Measurements from ENCODE around the gene CACHD1. TPM values are rescaled to one million over a fixed set of nuclear protein-coding genes. Genes with fewer than 3 reads are reported as not detected.

CACHD1 gene
- 10 to 100 TPM in 3 of 4 donors, 1 to 10 TPM in 1; 6.9 to 14.7 (median 11.6) TPM for total RNA-seq

DNA sequence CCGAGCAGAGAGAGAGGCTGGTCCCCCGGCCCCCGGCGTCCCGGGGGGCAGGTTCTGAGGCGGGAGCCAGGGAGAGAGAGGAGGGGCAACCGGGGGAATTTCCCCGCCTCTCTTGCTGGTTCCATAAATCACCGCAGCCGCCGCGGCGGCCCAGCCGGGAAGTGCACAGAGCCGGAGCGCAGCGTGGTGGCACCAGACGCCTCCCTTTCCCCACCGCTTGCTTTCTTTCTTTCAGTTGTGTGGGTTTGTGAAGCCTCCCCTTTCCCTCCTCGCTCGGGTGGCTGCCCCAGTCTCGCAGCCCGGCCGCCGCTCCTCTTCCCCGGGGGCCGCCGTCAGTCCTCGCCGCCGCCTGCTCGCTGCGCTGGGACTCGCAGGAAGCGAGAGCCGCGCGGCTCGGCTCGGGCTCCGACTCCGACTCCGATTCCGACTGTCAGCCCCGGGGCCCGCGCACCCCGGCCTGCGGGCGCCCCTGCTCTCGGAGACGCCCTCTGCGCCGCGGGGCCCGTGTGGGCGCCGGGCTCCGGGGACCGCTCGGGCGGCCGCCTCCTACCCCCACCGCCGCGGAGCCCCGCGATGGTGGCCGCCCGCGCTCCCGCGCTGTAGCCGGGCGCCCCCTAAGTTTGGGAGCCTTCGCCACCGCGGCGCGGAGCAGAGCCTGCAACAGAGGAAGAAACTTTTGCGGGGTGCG lies at the start of gene CACHD1:
TSS of gene CACHD1 (plus strand) at position 153 of the 688 bp plus-strand sequence. CDS start 616 bp downstream, outside the sequence.
- Histone ChIP-seq H3K9me3 (no peaks in the 10 kb centered on the region), H3K36me3 (no peaks in the 10 kb centered on the region), H3K27ac (peak within 1 kb of the TSS; percentile 91), H3K4me3 (peak within 1 kb of the TSS; percentile 90), H3K4me1 (peaks cover 46% of the 10 kb centered on the region), H3K27me3 (no peaks in the 10 kb centered on the region)
- no CpG with 5 or more reads among the region's 82 CpGs for WGBS
- TF ChIP-seq, protein P1, sequence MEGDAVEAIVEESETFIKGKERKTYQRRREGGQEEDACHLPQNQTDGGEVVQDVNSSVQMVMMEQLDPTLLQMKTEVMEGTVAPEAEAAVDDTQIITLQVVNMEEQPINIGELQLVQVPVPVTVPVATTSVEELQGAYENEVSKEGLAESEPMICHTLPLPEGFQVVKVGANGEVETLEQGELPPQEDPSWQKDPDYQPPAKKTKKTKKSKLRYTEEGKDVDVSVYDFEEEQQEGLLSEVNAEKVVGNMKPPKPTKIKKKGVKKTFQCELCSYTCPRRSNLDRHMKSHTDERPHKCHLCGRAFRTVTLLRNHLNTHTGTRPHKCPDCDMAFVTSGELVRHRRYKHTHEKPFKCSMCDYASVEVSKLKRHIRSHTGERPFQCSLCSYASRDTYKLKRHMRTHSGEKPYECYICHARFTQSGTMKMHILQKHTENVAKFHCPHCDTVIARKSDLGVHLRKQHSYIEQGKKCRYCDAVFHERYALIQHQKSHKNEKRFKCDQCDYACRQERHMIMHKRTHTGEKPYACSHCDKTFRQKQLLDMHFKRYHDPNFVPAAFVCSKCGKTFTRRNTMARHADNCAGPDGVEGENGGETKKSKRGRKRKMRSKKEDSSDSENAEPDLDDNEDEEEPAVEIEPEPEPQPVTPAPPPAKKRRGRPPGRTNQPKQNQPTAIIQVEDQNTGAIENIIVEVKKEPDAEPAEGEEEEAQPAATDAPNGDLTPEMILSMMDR (IDR thresholded peaks at IDR 0.05): peak in 1 of 2 donors; percentile 23
- no peak for TF ChIP-seq POLR2AphosphoS5 (IDR thresholded peaks at IDR 0.05)
- DNase-seq (ENCODE audit: low spot score in 2 of 2): peak; percentile 80 to 87

DNA sequence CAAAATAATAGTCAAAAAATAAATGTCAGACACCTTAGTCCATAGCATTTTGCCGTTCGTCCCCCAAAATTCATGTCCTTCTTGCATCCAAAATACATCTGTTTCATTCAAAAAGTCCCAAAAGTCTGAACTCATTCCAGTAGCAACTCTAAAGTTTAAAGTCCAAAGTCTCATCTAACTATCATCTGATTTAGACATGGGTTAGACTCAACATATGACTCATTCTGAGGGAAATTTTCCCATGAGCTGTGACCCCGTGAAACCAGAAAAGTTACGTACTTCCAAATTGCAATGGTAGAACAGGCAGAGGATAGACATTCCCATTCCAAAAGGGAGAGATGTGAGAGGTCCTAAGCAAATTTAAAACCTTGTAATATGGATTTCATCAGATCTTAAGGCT lies 48.6 kb upstream of the CACHD1 start:
- H3K27ac ChIP-seq: no peak overlapping the region

DNA sequence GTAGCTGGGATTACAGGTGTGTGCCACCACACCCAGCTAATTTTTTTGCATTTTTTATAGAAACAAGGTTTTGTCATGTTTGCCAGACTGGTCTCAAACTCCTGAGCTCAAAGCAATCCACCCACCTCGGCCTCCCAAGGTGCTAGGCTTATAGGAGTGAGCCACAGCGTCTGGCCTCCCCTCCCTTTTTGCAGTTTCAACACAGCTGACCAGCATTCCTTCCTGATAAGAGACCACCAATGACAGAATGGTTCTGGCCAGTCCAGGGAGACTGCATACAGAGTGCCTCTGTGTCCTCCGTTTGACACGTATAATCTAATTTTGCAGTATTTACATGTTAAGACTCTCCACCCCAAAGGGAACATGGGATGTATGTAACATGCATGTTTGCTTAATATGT lies 46.4 kb upstream of the CACHD1 start:
- DNase-seq (ENCODE audit: low spot score in 2 of 2): no peak
- Histone ChIP-seq H3K27ac (no peak overlapping the region), H3K9me3 (no peaks in the 10 kb centered on the region), H3K4me1 (no peaks in the 10 kb centered on the region), H3K36me3 (no peaks in the 10 kb centered on the region), H3K4me3 (no peak overlapping the region), H3K27me3 (no peaks in the 10 kb centered on the region)
- TF ChIP-seq POLR2AphosphoS5 (IDR thresholded peaks at IDR 0.05) (no peak), POLR2A (IDR thresholded peaks at IDR 0.05) (no peak), EP300 (IDR thresholded peaks at IDR 0.05) (no peak)
- TF ChIP-seq, protein P1 (IDR thresholded peaks at IDR 0.05): no peak
- 94% methylated on average over 4 of the region's 4 CpGs for WGBS

More for the DNA sequence above, 48.6 kb upstream of the CACHD1 start:
- H3K9me3 ChIP-seq: no peaks in the 10 kb centered on the region
- no peaks in the 10 kb centered on the region for H3K4me1 ChIP-seq
- 85% methylated on average over 4 of the region's 4 CpGs for WGBS
- no peak for DNase-seq (ENCODE audit: low spot score in 2 of 2)
- no peaks in the 10 kb centered on the region for H3K36me3 ChIP-seq
- TF ChIP-seq, protein P1 (IDR thresholded peaks at IDR 0.05): no peak
- TF ChIP-seq POLR2A (IDR thresholded peaks at IDR 0.05): no peak
- TF ChIP-seq POLR2AphosphoS5 (IDR thresholded peaks at IDR 0.05): no peak
- TF ChIP-seq EP300 (IDR thresholded peaks at IDR 0.05): no peak
- no peak overlapping the region for H3K4me3 ChIP-seq
- H3K27me3 ChIP-seq: no peaks in the 10 kb centered on the region

DNA sequence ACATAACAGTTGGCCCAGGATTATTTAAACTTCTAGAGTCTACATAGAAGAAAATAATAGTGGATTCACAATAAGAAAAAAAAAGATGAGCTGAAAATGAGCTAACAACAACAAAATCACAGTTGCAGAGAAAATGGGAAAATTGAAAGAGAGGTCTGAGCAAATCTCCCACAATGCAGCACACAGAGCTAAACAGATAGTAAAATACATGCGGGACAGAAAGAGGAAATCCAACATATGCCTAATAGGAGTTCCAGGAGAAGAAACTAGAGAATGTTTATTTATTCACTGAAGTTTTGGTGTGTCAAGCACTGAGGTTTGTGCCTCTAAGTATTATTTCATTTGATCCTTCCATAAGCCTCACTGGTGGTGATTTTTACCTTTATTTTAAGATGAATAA lies 45.5 kb upstream of the CACHD1 start:
- Histone ChIP-seq H3K4me3 (no peak overlapping the region), H3K4me1 (no peaks in the 10 kb centered on the region), H3K27me3 (no peaks in the 10 kb centered on the region), H3K27ac (no peak overlapping the region), H3K36me3 (no peaks in the 10 kb centered on the region), H3K9me3 (no peaks in the 10 kb centered on the region)
- WGBS: 100% methylated on average over 1 of the region's 1 CpG
- TF ChIP-seq, protein P1 (IDR thresholded peaks at IDR 0.05): no peak
- no peak for TF ChIP-seq EP300 (IDR thresholded peaks at IDR 0.05)
- TF ChIP-seq POLR2AphosphoS5 (IDR thresholded peaks at IDR 0.05): no peak
- no peak for TF ChIP-seq POLR2A (IDR thresholded peaks at IDR 0.05)
- no peak for DNase-seq (ENCODE audit: low spot score in 2 of 2)

DNA sequence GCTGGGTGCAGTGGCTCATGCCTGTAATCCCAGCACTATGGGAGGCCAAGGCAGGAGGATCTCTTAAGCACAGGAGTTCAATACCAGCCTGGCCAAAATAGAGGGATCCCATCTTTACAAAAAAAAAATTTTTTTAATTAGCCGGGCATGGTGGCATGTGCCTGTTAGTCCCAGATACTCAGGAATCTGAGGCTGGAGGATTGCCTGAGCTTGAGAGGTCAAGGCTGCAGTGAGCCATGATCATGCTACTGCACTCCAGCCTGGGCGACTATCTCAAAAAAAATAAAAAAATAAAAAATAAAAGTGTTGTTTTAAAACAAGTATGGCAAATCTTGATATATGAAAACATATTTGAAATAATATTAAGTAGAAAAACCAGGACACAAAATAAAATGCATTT lies 44.4 kb upstream of the CACHD1 start:
- Histone ChIP-seq H3K9me3 (no peaks in the 10 kb centered on the region), H3K27ac (no peak overlapping the region), H3K4me3 (no peak overlapping the region), H3K27me3 (no peaks in the 10 kb centered on the region), H3K36me3 (no peaks in the 10 kb centered on the region), H3K4me1 (no peaks in the 10 kb centered on the region)
- no peak for TF ChIP-seq POLR2A (IDR thresholded peaks at IDR 0.05)
- TF ChIP-seq EP300 (IDR thresholded peaks at IDR 0.05): no peak
- TF ChIP-seq POLR2AphosphoS5 (IDR thresholded peaks at IDR 0.05): no peak
- TF ChIP-seq, protein P1 (IDR thresholded peaks at IDR 0.05): no peak
- DNase-seq (ENCODE audit: low spot score in 2 of 2): no peak
- 96% methylated on average over 2 of the region's 2 CpGs for WGBS
